ENCODE data around the gene ZBED3. TPM values are rescaled to one million over a fixed set of nuclear protein-coding genes. Genes with fewer than 3 reads are reported as not detected.

ZBED3 gene
- total and polyA plus RNA-seq, 9 of the 15 experiments (the other 6 are each of a cell fraction or from before 2014, with no cell fraction given): 0.01 to 0.03 (median 0.01) TPM; not detected in 5

GRCh38 chr5:77103457-77103856 is 16.4 kb upstream of the ZBED3 start:
- intact Hi-C loops (cut with micrococcal nuclease): no loop called here

More at GRCh38 chr5:77103457-77103856, 16.4 kb upstream of the ZBED3 start:
- Histone ChIP-seq H3K4me1 (replicated peaks in 1 of 2; ENCODE audit: control insufficient read depth in 2 of 2, insufficient read depth in 2 of 2, low read length in 2 of 2) (no peaks in the 10 kb centered on the region), H3K4me2 (ENCODE audit: insufficient read depth, low read length) (no peak overlapping the region), H3K9me1 (ENCODE audit: control insufficient read depth, insufficient read depth, low read length) (no peaks in the 10 kb centered on the region), H2AFZ (ENCODE audit: low read depth, low read length) (no peak overlapping the region), H3K9ac (ENCODE audit: insufficient read depth in 1 of 2, low read depth in 2 of 2, low read length in 2 of 2) (no peak overlapping the region), H3K4me3 (no peak overlapping the region), H4K20me1 (replicated peaks; ENCODE audit: control insufficient read depth, insufficient read depth, low read length) (no peaks in the 10 kb centered on the region), H3K9me3 (replicated peaks; ENCODE audit: control insufficient read depth, insufficient read depth, low read depth, low read length) (no peaks in the 10 kb centered on the region), H3K36me3 (ENCODE audit: control insufficient read depth, insufficient read depth, low read length) (no peaks in the 10 kb centered on the region), H3K27me3 (ENCODE audit: control insufficient read depth in 2 of 2, insufficient read depth in 2 of 2, low read length in 2 of 2) (peaks cover 14 to 25% of the 10 kb centered on the region in 2 experiments), H3K79me2 (ENCODE audit: control insufficient read depth, insufficient read depth, low read length) (no peaks in the 10 kb centered on the region), H3K27ac (ENCODE audit: extremely low read depth, low read depth, low read length) (no peak overlapping the region)
- ATAC-seq (no peak), FAIRE-seq (no peak), DNase-seq (ENCODE audit: extremely low read depth in 1 of 4, low spot score in 3 of 4) (no peak)
- 0% methylated on average over 1 of the region's 1 CpG for whole genome bisulfite sequencing (ENCODE audit: insufficient coverage, low coverage, missing lambda C conversion rate)
- CTCF ChIA-PET (ENCODE audit: low intra/inter-chr PET ratio): no interaction called here
- POLR2A ChIA-PET: interaction anchor here (0.6 to 0.7 kb wide), 2 partner anchors 220 to 724 kb away, joined by 3 to 4 read pairs; no protein-coding TSS in a partner anchor
- no TSS peak for BruUV-seq (replicated peaks)
- in situ Hi-C loops (cut with MboI): no loop called here
- no peak for TF ChIP-seq CHD7 (IDR thresholded peaks at IDR 0.05; ENCODE audit: low read depth, low read length)
- no peak for TF ChIP-seq RCOR1 (IDR thresholded peaks at IDR 0.05; ENCODE audit: borderline replicate concordance in 1 of 2, low read depth in 2 of 2, low read length in 2 of 2)
- no peak for TF ChIP-seq ZNF263 (CRISPR knock-in tag; IDR thresholded peaks at IDR 0.05; ENCODE audit: borderline replicate concordance)
- no peak for TF ChIP-seq MYNN (IDR thresholded peaks at IDR 0.05)
- TF ChIP-seq MYNN (CRISPR knock-in tag; IDR thresholded peaks at IDR 0.05): no peak
- no peak for TF ChIP-seq ZNF184 (CRISPR knock-in tag; IDR thresholded peaks at IDR 0.05)
- no peak for TF ChIP-seq ZNF347 (CRISPR knock-in tag; IDR thresholded peaks at IDR 0.05; ENCODE audit: low read depth)

Measured in K562 (cell line).